ENCODE results near the gene SH3TC2.

- TF ChIP-seq POLR2A (IDR thresholded peaks at IDR 0.05) (no peak), CTCF (IDR thresholded peaks at IDR 0.05) (no peak)
These were observed 49.1 kb downstream of the SH3TC2 start for GRCh38 chr5:149013796-149014195.
